Glutamatergic neuron (in vitro differentiated cells): ENCODE data around the gene G6PC1. TPM values are rescaled to one million over a fixed set of nuclear protein-coding genes. Genes with fewer than 3 reads are reported as not detected.
"Not testable (repeated sequence)": the region's sequence is repeated elsewhere in the genome, so short reads cannot be mapped to it uniquely, and the experiment has no call there.

Experiments
- DNase-seq: peaks from one replicate; pipeline ENCODE4 v3.0.0; 2022
- H3K27ac Mint-ChIP-seq: one replicate; pipeline ENCODE4 v1.8.0; 2020; ENCODE audit warnings: mild to moderate bottlenecking, mixed read lengths, inconsistent platforms; ENCODE audit not compliant: unreplicated experiment
- H3K27me3 Mint-ChIP-seq: one replicate; pipeline ENCODE4 v1.8.0; 2020; ENCODE audit warnings: mild to moderate bottlenecking, moderate library complexity, mixed read lengths, inconsistent platforms; ENCODE audit not compliant: unreplicated experiment
- H3K36me3 Mint-ChIP-seq: one replicate; pipeline ENCODE4 v1.8.0; 2020; ENCODE audit warnings: mild to moderate bottlenecking, mixed read lengths, inconsistent platforms; ENCODE audit not compliant: unreplicated experiment
- H3K4me1 Mint-ChIP-seq: one replicate; pipeline ENCODE4 v1.8.0; 2020; ENCODE audit warnings: mild to moderate bottlenecking, low read depth, mixed read lengths, inconsistent platforms; ENCODE audit not compliant: unreplicated experiment
- H3K4me3 Mint-ChIP-seq: one replicate; pipeline ENCODE4 v1.8.0; 2020; ENCODE audit warnings: mild to moderate bottlenecking, mixed read lengths, inconsistent platforms; ENCODE audit not compliant: unreplicated experiment
- H3K9me3 Mint-ChIP-seq: one replicate; pipeline ENCODE4 v1.8.0; 2020; ENCODE audit warnings: mild to moderate bottlenecking, moderate library complexity, mixed read lengths, inconsistent platforms; ENCODE audit not compliant: unreplicated experiment
- total RNA-seq: library from RNA; stranded (reverse); fragmentation: NEBNext Ultra II Directional; extraction: Animal tissue kit (Norgen Biotek cat#: 25700); gene quantifications from one replicate; pipeline ENCODE4 v1.2.1, GENCODE V29; 2021; ENCODE audit not compliant: unreplicated experiment
- TF ChIP-seq, protein P1 (sequence below): fragments of 200-600 bp; sonication (generic); IDR thresholded peaks from one replicate; pipeline ENCODE4 v1.5.0; 2021; ENCODE audit not compliant: partially characterized antibody, unreplicated experiment

Gene G6PC1
- total RNA-seq, 1 donor from 2014 or later, result not detected

DNA sequence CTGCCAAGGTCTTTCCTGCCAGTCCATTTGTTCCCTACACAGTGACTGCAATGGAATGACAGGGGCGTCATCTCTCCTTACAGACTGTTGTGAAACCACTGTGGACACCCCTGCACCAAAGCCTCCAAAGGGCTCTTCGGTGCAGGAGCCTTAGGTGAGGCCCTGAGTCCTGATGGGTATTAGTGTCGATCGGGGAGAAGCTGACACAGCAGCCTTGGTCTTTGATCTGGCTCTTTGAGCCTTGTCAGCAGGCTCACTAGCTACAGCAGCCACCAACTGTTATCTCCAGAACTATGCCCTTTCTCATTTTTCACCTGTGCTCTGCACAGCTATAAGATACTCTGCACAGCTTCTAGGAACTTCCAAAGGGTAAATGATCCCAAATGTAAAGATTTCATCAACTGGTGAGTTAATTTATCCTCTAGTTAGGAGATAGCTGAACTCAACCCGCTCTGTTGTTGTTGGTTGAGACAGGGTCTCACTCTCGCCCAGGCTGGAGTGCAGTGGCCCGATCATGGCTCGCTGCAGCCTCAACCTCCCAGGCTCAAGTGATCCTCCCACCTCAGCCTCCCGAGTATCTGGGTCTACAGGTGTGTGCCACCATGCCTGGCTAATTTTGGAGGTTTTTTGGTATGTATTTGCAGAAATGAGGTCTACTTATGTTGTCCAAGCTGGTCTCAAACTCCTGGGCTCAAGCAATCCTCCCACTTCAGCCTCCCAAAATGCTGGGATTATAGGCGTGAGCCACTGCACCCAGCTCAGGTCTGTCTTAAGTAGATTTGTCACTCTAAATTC, 19.7 kb downstream of the G6PC1 start:
- Mint-ChIP-seq H3K27ac (no peak overlapping the region), H3K9me3 (peaks cover 2% of the 10 kb centered on the region), H3K36me3 (no peaks in the 10 kb centered on the region), H3K27me3 (no peaks in the 10 kb centered on the region), H3K4me1 (no peaks in the 10 kb centered on the region), H3K4me3 (no peak overlapping the region)
- TF ChIP-seq, protein P1, sequence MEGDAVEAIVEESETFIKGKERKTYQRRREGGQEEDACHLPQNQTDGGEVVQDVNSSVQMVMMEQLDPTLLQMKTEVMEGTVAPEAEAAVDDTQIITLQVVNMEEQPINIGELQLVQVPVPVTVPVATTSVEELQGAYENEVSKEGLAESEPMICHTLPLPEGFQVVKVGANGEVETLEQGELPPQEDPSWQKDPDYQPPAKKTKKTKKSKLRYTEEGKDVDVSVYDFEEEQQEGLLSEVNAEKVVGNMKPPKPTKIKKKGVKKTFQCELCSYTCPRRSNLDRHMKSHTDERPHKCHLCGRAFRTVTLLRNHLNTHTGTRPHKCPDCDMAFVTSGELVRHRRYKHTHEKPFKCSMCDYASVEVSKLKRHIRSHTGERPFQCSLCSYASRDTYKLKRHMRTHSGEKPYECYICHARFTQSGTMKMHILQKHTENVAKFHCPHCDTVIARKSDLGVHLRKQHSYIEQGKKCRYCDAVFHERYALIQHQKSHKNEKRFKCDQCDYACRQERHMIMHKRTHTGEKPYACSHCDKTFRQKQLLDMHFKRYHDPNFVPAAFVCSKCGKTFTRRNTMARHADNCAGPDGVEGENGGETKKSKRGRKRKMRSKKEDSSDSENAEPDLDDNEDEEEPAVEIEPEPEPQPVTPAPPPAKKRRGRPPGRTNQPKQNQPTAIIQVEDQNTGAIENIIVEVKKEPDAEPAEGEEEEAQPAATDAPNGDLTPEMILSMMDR, result no peak
- no peak for DNase-seq

DNA sequence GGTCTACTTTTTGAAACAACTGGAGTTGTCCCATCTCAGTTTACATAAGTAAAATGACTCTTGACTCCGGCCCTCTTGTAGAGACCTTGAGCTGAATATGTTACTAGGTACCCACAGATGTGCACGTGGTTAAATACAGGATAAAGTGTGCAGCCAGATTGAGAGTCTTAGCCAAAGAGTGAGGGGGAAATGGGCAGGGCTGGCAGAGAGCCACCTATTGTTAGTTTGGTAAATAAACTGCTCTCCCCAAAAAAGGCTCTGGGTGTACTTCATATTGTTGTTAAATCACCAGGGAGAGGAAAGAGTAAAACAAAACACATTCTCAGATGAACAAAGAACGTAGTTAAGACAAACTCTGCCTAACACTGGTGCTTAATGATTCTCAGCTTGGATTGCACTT, 20.3 kb downstream of the G6PC1 start:
- Mint-ChIP-seq H3K36me3 (no peaks in the 10 kb centered on the region), H3K4me1 (no peaks in the 10 kb centered on the region), H3K27me3 (no peaks in the 10 kb centered on the region), H3K4me3 (no peak overlapping the region), H3K27ac (no peak overlapping the region), H3K9me3 (peaks cover 2% of the 10 kb centered on the region)
- no peak for DNase-seq
- TF ChIP-seq, protein P1, result no peak

DNA sequence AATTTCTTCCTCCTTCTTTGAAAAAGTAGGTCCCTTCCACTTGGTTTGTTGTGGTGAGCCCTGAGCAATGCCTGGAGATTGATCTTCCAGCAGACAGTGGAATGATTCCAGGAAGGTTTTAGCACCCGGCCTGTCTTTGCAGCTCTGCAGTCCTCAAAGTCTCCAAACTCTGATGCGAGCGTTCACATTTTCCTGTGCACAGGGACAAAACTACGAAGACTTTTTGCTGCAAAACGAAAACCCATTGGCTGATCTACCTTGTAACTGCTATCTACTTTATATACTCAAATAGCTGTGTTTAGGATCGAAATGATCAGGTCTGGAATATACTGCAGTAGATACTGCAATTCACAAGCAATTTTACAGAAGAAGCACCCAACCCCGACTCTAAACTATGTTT, 21.7 kb downstream of the G6PC1 start:
- Mint-ChIP-seq H3K9me3 (peaks cover 2% of the 10 kb centered on the region), H3K36me3 (no peaks in the 10 kb centered on the region), H3K4me1 (no peaks in the 10 kb centered on the region), H3K27me3 (no peaks in the 10 kb centered on the region), H3K4me3 (no peak overlapping the region), H3K27ac (no peak overlapping the region)
- DNase-seq, result no peak
- TF ChIP-seq, protein P1, result no peak

DNA sequence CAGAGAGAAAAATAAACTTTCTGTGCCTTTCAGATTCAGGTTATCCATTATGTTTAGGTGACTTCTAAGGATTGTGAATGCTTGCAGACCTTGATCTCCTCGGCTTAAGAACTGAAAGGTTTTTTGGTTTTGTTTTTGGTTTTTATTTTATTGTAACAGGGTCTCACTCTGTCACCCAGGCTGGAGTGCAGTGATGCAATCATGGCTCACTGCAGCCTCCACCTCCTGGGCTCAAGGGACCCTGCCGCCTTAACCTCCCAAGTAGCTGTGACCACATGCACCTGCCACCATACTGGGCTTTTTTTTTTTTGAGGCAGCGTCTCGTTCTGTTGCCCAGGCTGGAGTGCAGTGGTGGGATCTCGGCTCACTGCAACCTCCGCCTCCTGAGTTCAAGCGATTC, 22.9 kb downstream of the G6PC1 start:
- not testable (repeated sequence) for H3K27ac Mint-ChIP-seq, H3K4me3 Mint-ChIP-seq, H3K27me3 Mint-ChIP-seq, H3K36me3 Mint-ChIP-seq, H3K9me3 Mint-ChIP-seq, H3K4me1 Mint-ChIP-seq, DNase-seq

DNA sequence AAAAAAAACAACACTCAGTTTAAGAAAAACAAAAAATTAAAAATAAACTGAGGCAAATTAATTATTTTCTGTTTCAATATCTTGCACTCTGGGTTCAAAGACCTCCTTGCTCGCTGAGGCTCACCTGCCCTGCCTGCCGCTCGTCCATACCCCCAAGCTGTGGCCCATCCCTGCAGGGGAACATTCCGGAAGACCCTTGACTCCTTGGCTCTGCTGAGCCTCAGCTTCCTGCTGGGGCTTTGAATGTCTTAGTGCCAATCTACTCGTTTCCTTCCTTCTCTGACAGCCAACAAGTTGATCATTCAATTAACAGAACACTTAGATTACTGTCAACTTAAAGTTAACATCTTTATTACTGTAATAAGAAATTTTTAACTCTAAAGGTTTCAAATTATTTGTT, 24.3 kb downstream of the G6PC1 start:
- no peaks in the 10 kb centered on the region for H3K4me1 Mint-ChIP-seq
- H3K9me3 Mint-ChIP-seq, result no peaks in the 10 kb centered on the region
- no peak overlapping the region for H3K27ac Mint-ChIP-seq
- no peaks in the 10 kb centered on the region for H3K36me3 Mint-ChIP-seq
- H3K4me3 Mint-ChIP-seq, result no peak overlapping the region
- TF ChIP-seq, protein P1, result no peak
- DNase-seq, result no peak
- peaks cover 2% of the 10 kb centered on the region for H3K27me3 Mint-ChIP-seq
